ENCODE measurements around the gene C20orf204. TPM values are rescaled to one million over a fixed set of nuclear protein-coding genes. Genes with fewer than 3 reads are reported as not detected.

The C20orf204 gene
- total RNA-seq, 2 donors from 2014 or later: 4.0 to 4.1 TPM

DNA sequence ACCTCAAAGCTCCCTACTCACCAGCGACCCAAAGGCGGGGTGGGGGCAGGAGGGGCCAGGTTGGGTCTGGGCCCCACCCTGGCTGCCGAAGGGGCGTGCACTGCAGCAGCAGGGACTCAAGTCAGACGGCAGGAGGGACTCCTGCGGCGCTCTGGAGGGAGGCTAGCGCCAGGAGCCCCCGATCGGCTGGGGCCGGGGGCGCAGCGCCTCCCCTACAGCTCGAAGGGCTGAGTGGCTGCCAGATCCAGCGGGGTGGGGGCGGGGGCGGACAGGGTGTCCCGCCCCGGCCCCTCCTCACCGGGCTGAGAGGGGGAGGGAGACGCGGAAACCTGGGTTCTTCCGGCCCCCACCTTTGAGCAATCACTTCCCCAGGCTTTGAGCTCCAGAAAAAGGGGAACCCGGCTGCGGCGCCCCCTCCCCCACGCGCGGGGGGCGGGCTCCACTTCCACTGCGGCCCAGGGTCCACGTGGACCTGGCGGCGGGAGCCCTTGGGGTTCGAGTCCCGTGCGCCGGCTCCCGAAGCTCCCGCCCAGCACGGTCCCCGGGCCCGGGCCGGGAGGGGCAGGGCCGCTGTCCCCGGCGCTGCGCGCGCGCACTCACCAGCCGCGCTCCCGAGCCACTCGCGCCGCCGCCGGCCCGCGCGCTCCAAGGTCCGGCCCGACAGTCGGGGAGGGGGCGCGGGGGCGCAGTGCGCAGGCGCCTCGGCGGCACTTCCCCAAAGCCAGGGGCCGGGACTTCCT lies 43.5 kb downstream of the C20orf204 start, which contains the start of gene RGS19:
Gene RGS19 (minus strand): TSS at position 246 of the 740 bp plus-strand sequence. CDS start 2,632 bp downstream, outside the sequence.
- Histone ChIP-seq H3K4me3 (ENCODE audit: low read length) (peak within 1 kb of the TSS; percentile 84), H3K27me3 (ENCODE audit: control insufficient read depth, insufficient read depth, low read length, poor library complexity, severe bottlenecking) (peaks cover 17% of the 10 kb centered on the region), H3K9me3 (ENCODE audit: control insufficient read depth, low read length) (no peaks in the 10 kb centered on the region), H3K36me3 (ENCODE audit: control insufficient read depth, insufficient read depth, low read length) (no peaks in the 10 kb centered on the region), H3K9ac (ENCODE audit: extremely low read depth, low read length, poor library complexity, severe bottlenecking) (peak within 1 kb of the TSS; percentile 71), H3K4me1 (ENCODE audit: control insufficient read depth, insufficient read depth, low read length) (no peaks in the 10 kb centered on the region), H3K27ac (ENCODE audit: low read depth, low read length) (no peak within 1 kb of the TSS)
- Mint-ChIP-seq H3K27ac (no peak within 1 kb of the TSS), H3K27me3 (ENCODE audit: insufficient read depth) (peaks cover 25% of the 10 kb centered on the region), H3K4me1 (peaks cover 18% of the 10 kb centered on the region), H3K9me3 (no peaks in the 10 kb centered on the region), H3K36me3 (ENCODE audit: low read depth) (no peaks in the 10 kb centered on the region), H3K4me3 (peak within 1 kb of the TSS; percentile 75)
- WGBS, 2 experiments (ENCODE audit: insufficient coverage in 1 of 2, insufficient read length in 1 of 2): 0 to 1% methylated on average over 13 to 70 of the region's 73 CpGs
- peak; percentile 88 for DNase-seq
- TF ChIP-seq, protein P1, sequence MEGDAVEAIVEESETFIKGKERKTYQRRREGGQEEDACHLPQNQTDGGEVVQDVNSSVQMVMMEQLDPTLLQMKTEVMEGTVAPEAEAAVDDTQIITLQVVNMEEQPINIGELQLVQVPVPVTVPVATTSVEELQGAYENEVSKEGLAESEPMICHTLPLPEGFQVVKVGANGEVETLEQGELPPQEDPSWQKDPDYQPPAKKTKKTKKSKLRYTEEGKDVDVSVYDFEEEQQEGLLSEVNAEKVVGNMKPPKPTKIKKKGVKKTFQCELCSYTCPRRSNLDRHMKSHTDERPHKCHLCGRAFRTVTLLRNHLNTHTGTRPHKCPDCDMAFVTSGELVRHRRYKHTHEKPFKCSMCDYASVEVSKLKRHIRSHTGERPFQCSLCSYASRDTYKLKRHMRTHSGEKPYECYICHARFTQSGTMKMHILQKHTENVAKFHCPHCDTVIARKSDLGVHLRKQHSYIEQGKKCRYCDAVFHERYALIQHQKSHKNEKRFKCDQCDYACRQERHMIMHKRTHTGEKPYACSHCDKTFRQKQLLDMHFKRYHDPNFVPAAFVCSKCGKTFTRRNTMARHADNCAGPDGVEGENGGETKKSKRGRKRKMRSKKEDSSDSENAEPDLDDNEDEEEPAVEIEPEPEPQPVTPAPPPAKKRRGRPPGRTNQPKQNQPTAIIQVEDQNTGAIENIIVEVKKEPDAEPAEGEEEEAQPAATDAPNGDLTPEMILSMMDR (conservative IDR thresholded peaks at IDR 0.05): no peak

DNA sequence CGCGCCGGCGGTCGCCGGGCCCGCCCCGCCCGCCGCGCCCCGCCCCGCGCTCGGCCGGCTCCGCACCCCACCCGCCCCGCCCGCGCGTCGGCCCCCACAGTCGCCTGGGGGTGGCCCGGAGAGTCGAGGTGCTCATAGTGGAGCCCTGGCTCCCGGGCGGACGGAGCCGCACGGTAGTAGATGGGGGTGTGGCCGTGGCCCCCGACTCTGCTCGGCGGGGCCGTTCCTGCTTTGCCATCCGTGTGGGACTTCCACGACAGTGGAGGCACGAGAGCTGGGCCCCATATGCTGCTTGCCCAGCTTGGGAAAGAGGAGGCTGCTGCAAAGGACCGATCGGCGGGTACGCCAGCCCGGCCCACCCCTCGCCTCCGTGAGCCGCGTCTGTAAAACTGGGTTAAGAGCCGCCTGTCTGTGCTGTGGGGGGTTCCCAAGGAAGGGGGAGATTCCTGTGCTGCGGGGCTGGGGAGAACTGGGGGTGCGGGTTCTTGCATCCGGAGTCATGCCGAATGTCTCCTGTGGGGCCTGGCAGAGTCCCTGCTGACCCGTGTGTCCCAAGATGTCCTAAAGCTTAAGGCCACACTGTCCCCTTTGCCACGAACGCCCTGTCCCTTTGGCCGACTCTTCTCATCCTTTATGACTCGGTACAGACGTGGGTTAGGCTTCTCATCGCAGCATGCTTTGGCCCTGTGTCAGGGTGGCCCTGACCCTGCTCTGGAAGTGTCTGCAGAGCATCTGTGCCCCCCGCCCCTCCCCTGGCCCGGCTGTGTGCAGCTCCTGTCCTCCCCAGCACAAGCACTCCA lies 44.2 kb downstream of the C20orf204 start, which contains the start of gene OPRL1:
Gene OPRL1 (plus strand): TSS at position 70 of the 800 bp plus-strand sequence. CDS start 12,639 bp downstream, outside the sequence.
- peaks cover 33% of the 10 kb centered on the region for H3K27me3 Mint-ChIP-seq (ENCODE audit: insufficient read depth)
- Histone ChIP-seq H3K9me3 (ENCODE audit: control insufficient read depth, low read length) (no peaks in the 10 kb centered on the region), H3K9ac (ENCODE audit: extremely low read depth, low read length, poor library complexity, severe bottlenecking) (peak within 1 kb of the TSS; percentile 71), H3K27ac (ENCODE audit: low read depth, low read length) (no peak within 1 kb of the TSS), H3K27me3 (ENCODE audit: control insufficient read depth, insufficient read depth, low read length, poor library complexity, severe bottlenecking) (peaks cover 25% of the 10 kb centered on the region), H3K4me3 (ENCODE audit: low read length) (peak within 1 kb of the TSS; percentile 84), H3K4me1 (ENCODE audit: control insufficient read depth, insufficient read depth, low read length) (no peaks in the 10 kb centered on the region), H3K36me3 (ENCODE audit: control insufficient read depth, insufficient read depth, low read length) (no peaks in the 10 kb centered on the region)
- no peak within 1 kb of the TSS for H3K27ac Mint-ChIP-seq
- H3K36me3 Mint-ChIP-seq (ENCODE audit: low read depth): no peaks in the 10 kb centered on the region
- WGBS, 2 experiments (ENCODE audit: insufficient coverage in 1 of 2, insufficient read length in 1 of 2): 14 to 17% methylated on average over 30 to 62 of the region's 62 CpGs
- DNase-seq: no peak
- peaks cover 19% of the 10 kb centered on the region for H3K4me1 Mint-ChIP-seq
- peak within 1 kb of the TSS; percentile 75 for H3K4me3 Mint-ChIP-seq
- TF ChIP-seq, protein P1 (conservative IDR thresholded peaks at IDR 0.05): no peak
- no peaks in the 10 kb centered on the region for H3K9me3 Mint-ChIP-seq

DNA sequence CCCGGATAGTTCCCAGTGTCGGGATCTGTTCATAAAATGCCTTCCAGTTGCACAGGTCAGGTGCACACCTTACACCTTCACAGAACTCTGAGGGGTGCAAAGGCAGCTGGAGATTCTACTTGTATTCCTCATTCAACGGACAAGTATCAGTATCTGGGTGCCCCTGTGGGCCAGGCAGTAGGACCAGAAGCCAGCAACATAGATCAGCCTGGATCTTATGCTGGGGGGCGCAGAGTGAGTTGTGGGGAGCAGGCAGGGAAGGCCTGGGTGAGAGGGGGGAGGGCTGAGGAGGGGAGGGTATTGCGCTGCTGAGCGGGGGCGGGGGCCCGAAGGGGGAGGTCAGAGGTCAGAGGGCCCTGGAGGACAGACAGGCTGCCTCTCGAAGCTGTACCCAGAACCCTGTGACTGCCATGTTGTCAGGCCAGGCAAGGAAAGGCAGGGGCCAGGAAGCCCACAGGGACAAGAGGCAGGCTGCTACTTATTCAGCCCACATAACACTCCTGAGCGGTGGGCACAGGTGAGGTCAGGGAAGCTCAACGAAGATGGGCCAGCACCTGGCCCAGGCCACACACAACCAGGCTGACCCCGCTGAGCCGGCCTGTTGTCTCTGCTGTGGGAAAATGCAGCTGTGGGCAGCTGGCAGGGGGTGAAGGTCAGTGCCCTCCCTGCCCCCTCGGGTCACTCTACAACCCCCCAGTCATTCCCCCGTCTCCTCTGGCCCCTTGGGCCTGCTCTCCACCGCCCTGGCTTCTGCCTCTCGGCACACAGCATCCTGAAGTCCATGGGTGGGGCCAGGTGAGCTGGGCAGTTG lies 45.0 kb downstream of the C20orf204 start:
- WGBS, 2 experiments (ENCODE audit: insufficient coverage in 1 of 2, insufficient read length in 1 of 2): 93 to 98% methylated on average over 7 to 17 of the region's 17 CpGs
- Histone ChIP-seq H3K27me3 (ENCODE audit: control insufficient read depth, insufficient read depth, low read length, poor library complexity, severe bottlenecking) (peaks cover 33% of the 10 kb centered on the region), H3K4me3 (ENCODE audit: low read length) (peak overlapping the region; percentile 79), H3K9ac (ENCODE audit: extremely low read depth, low read length, poor library complexity, severe bottlenecking) (no peak overlapping the region), H3K4me1 (ENCODE audit: control insufficient read depth, insufficient read depth, low read length) (no peaks in the 10 kb centered on the region), H3K36me3 (ENCODE audit: control insufficient read depth, insufficient read depth, low read length) (no peaks in the 10 kb centered on the region), H3K27ac (ENCODE audit: low read depth, low read length) (no peak overlapping the region), H3K9me3 (ENCODE audit: control insufficient read depth, low read length) (no peaks in the 10 kb centered on the region)
- no peaks in the 10 kb centered on the region for H3K36me3 Mint-ChIP-seq (ENCODE audit: low read depth)
- TF ChIP-seq, protein P1 (conservative IDR thresholded peaks at IDR 0.05): no peak
- H3K4me3 Mint-ChIP-seq: peak overlapping the region; percentile 75
- no peak overlapping the region for H3K27ac Mint-ChIP-seq
- DNase-seq: no peak
- peaks cover 19% of the 10 kb centered on the region for H3K4me1 Mint-ChIP-seq
- H3K9me3 Mint-ChIP-seq: no peaks in the 10 kb centered on the region
- H3K27me3 Mint-ChIP-seq (ENCODE audit: insufficient read depth): peaks cover 41% of the 10 kb centered on the region
